Liver (tissue), 9 donors: Measurements from ENCODE around the gene SLC44A2. TPM values are rescaled to one million over a fixed set of nuclear protein-coding genes. Genes with fewer than 3 reads are reported as not detected.

Source experiments
- DNase-seq: peaks from one replicate; pipeline ENCODE4 v3.0.0-alpha.2; 2017; ENCODE audit warnings: low spot score
- H3K27ac ChIP-seq, 2 donors: one replicate each; pipeline ENCODE4 v1.7.0; 2013; ENCODE audit warnings: inconsistent platforms in 2 of 2, low read length in 2 of 2, control low read depth in 1 of 2, low read depth in 1 of 2, mild to moderate bottlenecking in 1 of 2
- H3K27me3 ChIP-seq, 4 donors: one replicate each; pipeline versions ENCODE4 v1.6.1 to v1.7.0; 2013; ENCODE audit warnings: low read length in 3 of 4, inconsistent platforms in 1 of 4, mild to moderate bottlenecking in 1 of 4, moderate library complexity in 1 of 4; ENCODE audit not compliant: control insufficient read depth in 4 of 4, insufficient read depth in 4 of 4
- H3K36me3 ChIP-seq, 4 donors: one replicate each; pipeline versions ENCODE4 v1.6.1 to v1.7.0; 2013; ENCODE audit warnings: low read length in 3 of 4, mild to moderate bottlenecking in 3 of 4, low read depth in 1 of 4, moderate library complexity in 1 of 4; ENCODE audit not compliant: control insufficient read depth in 4 of 4, insufficient read depth in 3 of 4
- H3K4me1 ChIP-seq, 4 donors: one replicate each; pipeline versions ENCODE4 v1.6.1 to v1.7.0; 2013; ENCODE audit warnings: low read length in 3 of 4, mild to moderate bottlenecking in 3 of 4, moderate library complexity in 1 of 4; ENCODE audit not compliant: control insufficient read depth in 4 of 4, insufficient read depth in 4 of 4
- H3K4me3 ChIP-seq, 3 donors: one replicate each; pipeline versions ENCODE4 v1.6.1 to v1.7.0; 2013; ENCODE audit warnings: low read length in 3 of 3, control low read depth in 1 of 3, low read depth in 1 of 3, mild to moderate bottlenecking in 1 of 3
- H3K9ac ChIP-seq, 2 donors: one replicate each; pipeline ENCODE4 v1.7.0; 2013; ENCODE audit warnings: low read length in 2 of 2, mild to moderate bottlenecking in 2 of 2, moderate library complexity in 2 of 2, control low read depth in 1 of 2, low read depth in 1 of 2
- H3K9me3 ChIP-seq, 4 donors: one replicate each; pipeline versions ENCODE4 v1.6.1 to v1.7.0; 2013; ENCODE audit warnings: low read length in 3 of 4; ENCODE audit not compliant: control insufficient read depth in 4 of 4
- EGR1 ChIP-seq, 2 donors: IDR thresholded peaks; 2 replicates each; pipeline ENCODE4 v1.6.1; 2016 to 2018; ENCODE audit warnings: antibody characterized with exemption in 2 of 2, low read depth in 2 of 2
- FOXA1 ChIP-seq: IDR thresholded peaks from 2 replicates; pipeline ENCODE4 v1.6.1; 2016; ENCODE audit warnings: antibody characterized with exemption
- FOXA2 ChIP-seq: IDR thresholded peaks from 2 replicates; pipeline ENCODE4 v1.6.1; 2016; ENCODE audit warnings: antibody characterized with exemption
- GABPA ChIP-seq, 2 donors: IDR thresholded peaks in 1 of 2; conservative IDR thresholded peaks in 1 of 2; 2 replicates each; pipeline ENCODE4 v1.6.1; 2016; ENCODE audit warnings: antibody characterized with exemption in 2 of 2, mild to moderate bottlenecking in 1 of 2, moderate library complexity in 1 of 2
- HNF4A ChIP-seq, 2 donors: conservative IDR thresholded peaks; 2 replicates each; pipeline ENCODE4 v1.6.1; 2016; ENCODE audit warnings: antibody characterized with exemption in 2 of 2, mild to moderate bottlenecking in 2 of 2
- HNF4G ChIP-seq: IDR thresholded peaks from 2 replicates; pipeline ENCODE4 v1.6.1; 2016; ENCODE audit warnings: antibody characterized with exemption
- JUND ChIP-seq, 2 donors: IDR thresholded peaks; 2 replicates each; pipeline ENCODE4 v1.6.1; 2016; ENCODE audit warnings: antibody characterized with exemption in 2 of 2
- NR2F2 ChIP-seq: IDR thresholded peaks from 2 replicates; pipeline ENCODE4 v1.6.1; 2016; ENCODE audit warnings: antibody characterized with exemption
- RAD21 ChIP-seq, 2 donors: IDR thresholded peaks; 2 replicates each; pipeline ENCODE4 v1.6.1; 2016; ENCODE audit warnings: antibody characterized with exemption in 2 of 2, mild to moderate bottlenecking in 2 of 2
- RXRA ChIP-seq, 2 donors: IDR thresholded peaks; 2 replicates each; pipeline ENCODE4 v1.6.1; 2017 to 2018; ENCODE audit warnings: antibody characterized with exemption in 2 of 2, mild to moderate bottlenecking in 1 of 2
- SP1 ChIP-seq: IDR thresholded peaks from 2 replicates; pipeline ENCODE4 v1.6.1; 2018; ENCODE audit warnings: antibody characterized with exemption, mild to moderate bottlenecking
- TAF1 ChIP-seq: conservative IDR thresholded peaks from 2 replicates; pipeline ENCODE4 v1.6.1; 2016; ENCODE audit warnings: antibody characterized with exemption, mild to moderate bottlenecking
- YY1 ChIP-seq: IDR thresholded peaks from 2 replicates; pipeline ENCODE4 v1.6.1; 2016; ENCODE audit warnings: antibody characterized with exemption, mild to moderate bottlenecking
- WGBS: extraction: QIAGEN DNeasy Blood & Tissue Kit; methylation state at CpG from one replicate; pipeline ENCODE4 v1.1.7; 2013; 5-methylcytosine and 5-hydroxymethylcytosine counted together
- polyA plus RNA-seq, 2 donors: library from polyadenylated mRNA; stranded (reverse) in 1 of 2; unstranded in 1 of 2; fragments of 200-250 nt in 1 of 2; fragments of >200 nt in 1 of 2; fragmentation: Nextera tagmentation in 1 of 2; extraction: Ambion mirVana in 1 of 2; gene quantifications; one replicate each; pipeline versions ENCODE4 v1.2.1 to v1.2.3, GENCODE V29; 2013 to 2015
- total RNA-seq, 2 donors: library from RNA; depleted of rRNA; stranded (reverse); fragments of >200 nt; gene quantifications; one replicate each; pipeline ENCODE4 v1.2.3, GENCODE V29; 2014
- TF ChIP-seq, protein P1 (sequence below): fragments of 150-350 bp; IDR thresholded peaks from 2 replicates; pipeline ENCODE4 v1.5.1; 2017; ENCODE audit warnings: improper control_type of control experiment, low read depth, low read length; ENCODE audit not compliant: missing input control
- TF ChIP-seq, protein P2 (sequence below): IDR thresholded peaks from 2 replicates; pipeline ENCODE4 v1.6.1; 2016; ENCODE audit warnings: antibody characterized with exemption
- TF ChIP-seq, protein P3 (sequence below): IDR thresholded peaks from 2 replicates; pipeline ENCODE4 v1.6.1; 2016; ENCODE audit warnings: antibody characterized with exemption
- TF ChIP-seq, protein P4 (sequence below): IDR thresholded peaks from 2 replicates; pipeline ENCODE4 v1.6.1; 2016; ENCODE audit warnings: antibody characterized with exemption, mild to moderate bottlenecking
- TF ChIP-seq, protein P5 (sequence below): IDR thresholded peaks from 2 replicates; pipeline ENCODE4 v1.6.1; 2016; ENCODE audit warnings: antibody characterized with exemption
- donor health status: healthy.
- donor health status: healthy.
- donor health status: healthy.
- donor health status: healthy.
- donor health status: healthy.

SLC44A2 gene
- total and polyA plus RNA-seq, 4 donors, result 12.0 to 21.6 (median 13.4) TPM

- no peak for TF ChIP-seq EGR1 (IDR thresholded peaks at IDR 0.05; ENCODE audit: low read depth in 2 of 2)
- TF ChIP-seq, protein P1, sequence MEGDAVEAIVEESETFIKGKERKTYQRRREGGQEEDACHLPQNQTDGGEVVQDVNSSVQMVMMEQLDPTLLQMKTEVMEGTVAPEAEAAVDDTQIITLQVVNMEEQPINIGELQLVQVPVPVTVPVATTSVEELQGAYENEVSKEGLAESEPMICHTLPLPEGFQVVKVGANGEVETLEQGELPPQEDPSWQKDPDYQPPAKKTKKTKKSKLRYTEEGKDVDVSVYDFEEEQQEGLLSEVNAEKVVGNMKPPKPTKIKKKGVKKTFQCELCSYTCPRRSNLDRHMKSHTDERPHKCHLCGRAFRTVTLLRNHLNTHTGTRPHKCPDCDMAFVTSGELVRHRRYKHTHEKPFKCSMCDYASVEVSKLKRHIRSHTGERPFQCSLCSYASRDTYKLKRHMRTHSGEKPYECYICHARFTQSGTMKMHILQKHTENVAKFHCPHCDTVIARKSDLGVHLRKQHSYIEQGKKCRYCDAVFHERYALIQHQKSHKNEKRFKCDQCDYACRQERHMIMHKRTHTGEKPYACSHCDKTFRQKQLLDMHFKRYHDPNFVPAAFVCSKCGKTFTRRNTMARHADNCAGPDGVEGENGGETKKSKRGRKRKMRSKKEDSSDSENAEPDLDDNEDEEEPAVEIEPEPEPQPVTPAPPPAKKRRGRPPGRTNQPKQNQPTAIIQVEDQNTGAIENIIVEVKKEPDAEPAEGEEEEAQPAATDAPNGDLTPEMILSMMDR, result no peak
- TF ChIP-seq JUND (IDR thresholded peaks at IDR 0.05), result no peak
- TF ChIP-seq YY1, result no peak
- TF ChIP-seq, protein P2, sequence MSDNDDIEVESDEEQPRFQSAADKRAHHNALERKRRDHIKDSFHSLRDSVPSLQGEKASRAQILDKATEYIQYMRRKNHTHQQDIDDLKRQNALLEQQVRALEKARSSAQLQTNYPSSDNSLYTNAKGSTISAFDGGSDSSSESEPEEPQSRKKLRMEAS, result no peak
Observed at GRCh38 chr19:10681658-10682057, 56.3 kb downstream of the SLC44A2 start (continued).

DNA sequence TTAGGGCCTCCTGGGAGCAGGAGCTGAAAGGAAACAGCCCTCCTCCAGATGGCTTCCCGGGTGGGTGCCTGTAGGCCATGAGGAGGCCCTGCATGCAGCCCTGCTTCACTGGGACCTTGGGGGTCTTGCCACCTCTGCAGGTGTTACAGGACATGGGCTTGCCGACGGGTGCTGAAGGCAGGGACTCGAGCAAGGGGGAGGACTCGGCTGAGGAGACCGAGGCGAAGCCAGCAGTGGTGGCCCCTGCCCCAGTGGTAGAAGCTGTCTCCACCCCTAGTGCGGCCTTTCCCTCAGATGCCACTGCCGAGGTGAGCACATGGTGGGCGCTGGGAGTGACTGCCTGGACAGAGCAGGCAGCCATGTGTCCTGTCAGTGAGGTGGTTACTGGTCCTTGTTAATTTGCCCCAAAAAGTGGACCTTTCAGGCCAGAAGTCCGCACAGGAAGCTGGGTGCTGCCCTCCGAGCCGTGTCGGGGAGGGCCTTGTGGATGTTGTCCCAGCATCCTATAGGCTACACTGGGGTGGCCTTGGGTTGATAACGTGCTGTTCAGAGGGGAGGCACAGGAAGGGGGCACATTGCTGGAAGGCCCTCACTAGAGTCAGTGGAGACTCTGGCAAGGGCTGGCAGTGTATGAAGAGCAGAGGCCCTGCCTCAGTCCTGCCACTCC lies 57.2 kb downstream of the SLC44A2 start:
- TF ChIP-seq FOXA2 (no peak), RAD21 (IDR thresholded peaks at IDR 0.05) (no peak), TAF1 (no peak), JUND (IDR thresholded peaks at IDR 0.05) (no peak), GABPA (IDR thresholded peaks at IDR 0.05 in 1 of 2, conservative IDR thresholded peaks at IDR 0.05 in 1 of 2) (no peak), FOXA1 (no peak), NR2F2 (no peak), YY1 (no peak), SP1 (no peak), EGR1 (IDR thresholded peaks at IDR 0.05; ENCODE audit: low read depth in 2 of 2) (no peak), HNF4G (no peak), RXRA (IDR thresholded peaks at IDR 0.05) (no peak), HNF4A (conservative IDR thresholded peaks at IDR 0.05) (no peak)
- TF ChIP-seq, protein P2, result no peak
- TF ChIP-seq, protein P3, sequence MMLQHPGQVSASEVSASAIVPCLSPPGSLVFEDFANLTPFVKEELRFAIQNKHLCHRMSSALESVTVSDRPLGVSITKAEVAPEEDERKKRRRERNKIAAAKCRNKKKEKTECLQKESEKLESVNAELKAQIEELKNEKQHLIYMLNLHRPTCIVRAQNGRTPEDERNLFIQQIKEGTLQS, result no peak
- TF ChIP-seq, protein P4, sequence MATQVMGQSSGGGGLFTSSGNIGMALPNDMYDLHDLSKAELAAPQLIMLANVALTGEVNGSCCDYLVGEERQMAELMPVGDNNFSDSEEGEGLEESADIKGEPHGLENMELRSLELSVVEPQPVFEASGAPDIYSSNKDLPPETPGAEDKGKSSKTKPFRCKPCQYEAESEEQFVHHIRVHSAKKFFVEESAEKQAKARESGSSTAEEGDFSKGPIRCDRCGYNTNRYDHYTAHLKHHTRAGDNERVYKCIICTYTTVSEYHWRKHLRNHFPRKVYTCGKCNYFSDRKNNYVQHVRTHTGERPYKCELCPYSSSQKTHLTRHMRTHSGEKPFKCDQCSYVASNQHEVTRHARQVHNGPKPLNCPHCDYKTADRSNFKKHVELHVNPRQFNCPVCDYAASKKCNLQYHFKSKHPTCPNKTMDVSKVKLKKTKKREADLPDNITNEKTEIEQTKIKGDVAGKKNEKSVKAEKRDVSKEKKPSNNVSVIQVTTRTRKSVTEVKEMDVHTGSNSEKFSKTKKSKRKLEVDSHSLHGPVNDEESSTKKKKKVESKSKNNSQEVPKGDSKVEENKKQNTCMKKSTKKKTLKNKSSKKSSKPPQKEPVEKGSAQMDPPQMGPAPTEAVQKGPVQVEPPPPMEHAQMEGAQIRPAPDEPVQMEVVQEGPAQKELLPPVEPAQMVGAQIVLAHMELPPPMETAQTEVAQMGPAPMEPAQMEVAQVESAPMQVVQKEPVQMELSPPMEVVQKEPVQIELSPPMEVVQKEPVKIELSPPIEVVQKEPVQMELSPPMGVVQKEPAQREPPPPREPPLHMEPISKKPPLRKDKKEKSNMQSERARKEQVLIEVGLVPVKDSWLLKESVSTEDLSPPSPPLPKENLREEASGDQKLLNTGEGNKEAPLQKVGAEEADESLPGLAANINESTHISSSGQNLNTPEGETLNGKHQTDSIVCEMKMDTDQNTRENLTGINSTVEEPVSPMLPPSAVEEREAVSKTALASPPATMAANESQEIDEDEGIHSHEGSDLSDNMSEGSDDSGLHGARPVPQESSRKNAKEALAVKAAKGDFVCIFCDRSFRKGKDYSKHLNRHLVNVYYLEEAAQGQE, result no peak
- TF ChIP-seq, protein P5, sequence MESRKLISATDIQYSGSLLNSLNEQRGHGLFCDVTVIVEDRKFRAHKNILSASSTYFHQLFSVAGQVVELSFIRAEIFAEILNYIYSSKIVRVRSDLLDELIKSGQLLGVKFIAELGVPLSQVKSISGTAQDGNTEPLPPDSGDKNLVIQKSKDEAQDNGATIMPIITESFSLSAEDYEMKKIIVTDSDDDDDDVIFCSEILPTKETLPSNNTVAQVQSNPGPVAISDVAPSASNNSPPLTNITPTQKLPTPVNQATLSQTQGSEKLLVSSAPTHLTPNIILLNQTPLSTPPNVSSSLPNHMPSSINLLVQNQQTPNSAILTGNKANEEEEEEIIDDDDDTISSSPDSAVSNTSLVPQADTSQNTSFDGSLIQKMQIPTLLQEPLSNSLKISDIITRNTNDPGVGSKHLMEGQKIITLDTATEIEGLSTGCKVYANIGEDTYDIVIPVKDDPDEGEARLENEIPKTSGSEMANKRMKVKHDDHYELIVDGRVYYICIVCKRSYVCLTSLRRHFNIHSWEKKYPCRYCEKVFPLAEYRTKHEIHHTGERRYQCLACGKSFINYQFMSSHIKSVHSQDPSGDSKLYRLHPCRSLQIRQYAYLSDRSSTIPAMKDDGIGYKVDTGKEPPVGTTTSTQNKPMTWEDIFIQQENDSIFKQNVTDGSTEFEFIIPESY, result no peak
- TF ChIP-seq, protein P1, result no peak
- 94% methylated on average over 15 of the region's 15 CpGs for WGBS
- Histone ChIP-seq H3K36me3 (peaks cover 30 to 95% (median 61%) of the 10 kb centered on the region in 4 donors), H3K27me3 (no peaks in the 10 kb centered on the region), H3K4me3 (no peak overlapping the region), H3K9ac (no peak overlapping the region), H3K9me3 (no peaks in the 10 kb centered on the region), H3K27ac (no peak overlapping the region), H3K4me1 (peaks cover 0 to 9% (median 6%) of the 10 kb centered on the region in 4 donors)
- DNase-seq, result no peak
